Left lung (tissue), 10 donors: ENCODE results near the gene FGGY. TPM values are rescaled to one million over a fixed set of nuclear protein-coding genes. Genes with fewer than 3 reads are reported as not detected.
A peak's percentile ranks its signal among the peaks of the same experiment; 100 is the strongest.
"Not testable (repeated sequence)": the region's sequence is repeated elsewhere in the genome, so short reads cannot be mapped to it uniquely, and the experiment has no call there.

Experiments
- ATAC-seq: fragments of 200-7000 bp; cut with Tn5 transposase; one replicate; pipeline ENCODE4 v1.9.1; 2020; ENCODE audit warnings: moderate library complexity
- DNase-seq, 4 donors: peaks; one replicate each; pipeline ENCODE4 v3.0.0-alpha.2; 2013 to 2020
- H3K27ac ChIP-seq, 2 donors: fragments of 200-600 bp; sonication (generic) in 1 of 2; one replicate each; pipeline versions ENCODE4 v1.5.0 to v1.8.0; 2020 to 2021
- H3K27me3 ChIP-seq, 2 donors: fragments of 200-600 bp; sonication (generic) in 1 of 2; one replicate each; pipeline versions ENCODE4 v1.5.0 to v1.8.0; 2020 to 2021
- H3K36me3 ChIP-seq, 2 donors: fragments of 200-600 bp; sonication (generic) in 1 of 2; one replicate each; pipeline versions ENCODE4 v1.5.0 to v1.8.0; 2020 to 2021
- H3K4me1 ChIP-seq, 2 donors: fragments of 200-600 bp; one replicate each; pipeline ENCODE4 v1.8.0; 2021
- H3K4me3 ChIP-seq, 2 donors: fragments of 200-600 bp; sonication (generic) in 1 of 2; one replicate each; pipeline versions ENCODE4 v1.5.0 to v1.8.0; 2020 to 2021; ENCODE audit warnings: mild to moderate bottlenecking in 1 of 2
- H3K9me3 ChIP-seq, 2 donors: fragments of 200-600 bp; sonication (generic) in 1 of 2; one replicate each; pipeline versions ENCODE4 v1.5.0 to v1.8.0; 2020 to 2021
- intact Hi-C, 2 donors: fragments of 100-400 bp; cut with DNase I; formaldehyde crosslinking; loops; one replicate each; pipeline versions ENCODE4 v1.11.2 to v1.14.2; 2022
- polyA plus RNA-seq, 6 donors: library from polyadenylated mRNA; unstranded; fragments of 120-200 nt; gene quantifications; one replicate each; pipeline ENCODE4 v1.2.1, GENCODE V29; 2013; ENCODE audit not compliant: insufficient read length in 6 of 6
- total RNA-seq, 2 donors: library from RNA; stranded (reverse); fragmentation: NEBNext Ultra II Directional; extraction: Animal tissue kit (Norgen Biotek cat#: 25700); gene quantifications; one replicate each; pipeline ENCODE4 v1.2.1, GENCODE V29; 2021
- TF ChIP-seq, protein P1 (sequence below), 2 donors: fragments of 200-600 bp; sonication (generic) in 1 of 2; IDR thresholded peaks; one replicate each; pipeline versions ENCODE4 v1.5.0 to v1.8.0; 2021; ENCODE audit warnings: antibody characterized with exemption in 2 of 2
- donor health status: DM: no; HTN: yes; CAD: no.
- donor health status: DM: no; HTN: no; CAD: no.

FGGY gene
- total and polyA plus RNA-seq, 8 donors, result 13.5 to 22.7 (median 18.4) TPM

DNA sequence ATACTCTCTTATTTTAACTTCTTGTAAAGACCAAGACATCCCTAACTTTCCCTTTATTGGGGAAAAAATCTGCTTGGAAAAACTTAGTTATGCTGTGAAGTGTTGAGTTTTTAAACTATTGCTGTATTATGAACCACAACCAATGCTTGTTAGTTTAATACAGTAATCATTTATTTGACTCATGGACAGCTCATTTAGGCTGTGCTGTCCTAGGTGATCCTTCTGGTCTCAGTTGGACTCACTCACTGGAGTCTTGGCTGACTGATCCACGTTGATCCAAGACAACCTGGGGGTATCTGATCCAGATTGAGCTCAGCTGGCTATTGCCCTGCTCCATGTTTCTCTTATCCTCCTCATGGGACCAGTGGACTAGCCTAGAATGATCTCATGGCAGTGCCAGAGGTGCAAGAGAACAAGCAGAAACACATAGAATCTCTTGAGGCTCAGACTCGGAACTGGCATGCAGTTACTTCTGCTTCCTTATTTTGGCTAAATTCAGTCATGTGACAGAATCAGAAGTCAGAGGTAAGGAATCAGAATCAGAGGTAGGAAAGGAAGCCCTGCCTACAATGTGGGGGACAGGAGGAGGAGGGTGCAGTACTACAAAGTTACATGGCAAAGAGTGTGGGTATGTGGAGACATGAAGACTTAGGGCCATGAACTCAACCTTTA lies 156.5 kb downstream of the FGGY start:
- intact Hi-C loops, result no loop called here
- ATAC-seq, result no peak
- TF ChIP-seq, protein P1, sequence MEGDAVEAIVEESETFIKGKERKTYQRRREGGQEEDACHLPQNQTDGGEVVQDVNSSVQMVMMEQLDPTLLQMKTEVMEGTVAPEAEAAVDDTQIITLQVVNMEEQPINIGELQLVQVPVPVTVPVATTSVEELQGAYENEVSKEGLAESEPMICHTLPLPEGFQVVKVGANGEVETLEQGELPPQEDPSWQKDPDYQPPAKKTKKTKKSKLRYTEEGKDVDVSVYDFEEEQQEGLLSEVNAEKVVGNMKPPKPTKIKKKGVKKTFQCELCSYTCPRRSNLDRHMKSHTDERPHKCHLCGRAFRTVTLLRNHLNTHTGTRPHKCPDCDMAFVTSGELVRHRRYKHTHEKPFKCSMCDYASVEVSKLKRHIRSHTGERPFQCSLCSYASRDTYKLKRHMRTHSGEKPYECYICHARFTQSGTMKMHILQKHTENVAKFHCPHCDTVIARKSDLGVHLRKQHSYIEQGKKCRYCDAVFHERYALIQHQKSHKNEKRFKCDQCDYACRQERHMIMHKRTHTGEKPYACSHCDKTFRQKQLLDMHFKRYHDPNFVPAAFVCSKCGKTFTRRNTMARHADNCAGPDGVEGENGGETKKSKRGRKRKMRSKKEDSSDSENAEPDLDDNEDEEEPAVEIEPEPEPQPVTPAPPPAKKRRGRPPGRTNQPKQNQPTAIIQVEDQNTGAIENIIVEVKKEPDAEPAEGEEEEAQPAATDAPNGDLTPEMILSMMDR (IDR thresholded peaks at IDR 0.05), result no peak

DNA sequence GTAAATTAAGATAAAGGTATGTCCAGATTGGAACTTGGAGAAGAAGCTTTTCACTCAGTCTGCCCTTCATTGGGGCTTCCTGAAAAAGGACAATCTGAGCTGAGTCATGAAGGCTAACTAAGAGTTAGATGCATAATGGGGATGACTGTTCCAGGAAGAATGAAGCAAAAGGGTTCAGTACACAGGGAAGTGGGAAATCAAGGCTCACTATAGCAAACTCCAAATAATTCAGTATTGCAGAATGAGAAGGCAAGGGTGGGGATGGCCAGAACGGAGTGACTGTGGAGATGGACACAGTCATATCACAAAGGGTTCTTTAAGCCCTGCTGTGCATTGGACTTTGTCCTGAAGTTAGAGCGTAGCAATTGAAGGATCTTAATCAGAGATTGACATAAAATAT lies 158.3 kb downstream of the FGGY start:
- Histone ChIP-seq H3K27ac (no peak overlapping the region), H3K4me3 (no peak overlapping the region), H3K4me1 (peaks cover 0 to 25% of the 10 kb centered on the region in 2 donors), H3K9me3 (peaks cover 0 to 5% of the 10 kb centered on the region in 2 donors), H3K27me3 (no peaks in the 10 kb centered on the region), H3K36me3 (no peaks in the 10 kb centered on the region)
- TF ChIP-seq, protein P1 (IDR thresholded peaks at IDR 0.05), result no peak
- intact Hi-C loops, result no loop called here
- DNase-seq (no peak), ATAC-seq (peak; percentile 44)

More for the DNA sequence above, 156.5 kb downstream of the FGGY start:
- DNase-seq, result no peak
- H3K9me3 ChIP-seq, result no peaks in the 10 kb centered on the region
- H3K27ac ChIP-seq, result peak overlapping the region in 1 of 2 donors; percentile 30
- no peak overlapping the region for H3K4me3 ChIP-seq
- H3K4me1 ChIP-seq, result peaks cover 0 to 25% of the 10 kb centered on the region in 2 donors
- H3K27me3 ChIP-seq, result no peaks in the 10 kb centered on the region
- no peaks in the 10 kb centered on the region for H3K36me3 ChIP-seq

DNA sequence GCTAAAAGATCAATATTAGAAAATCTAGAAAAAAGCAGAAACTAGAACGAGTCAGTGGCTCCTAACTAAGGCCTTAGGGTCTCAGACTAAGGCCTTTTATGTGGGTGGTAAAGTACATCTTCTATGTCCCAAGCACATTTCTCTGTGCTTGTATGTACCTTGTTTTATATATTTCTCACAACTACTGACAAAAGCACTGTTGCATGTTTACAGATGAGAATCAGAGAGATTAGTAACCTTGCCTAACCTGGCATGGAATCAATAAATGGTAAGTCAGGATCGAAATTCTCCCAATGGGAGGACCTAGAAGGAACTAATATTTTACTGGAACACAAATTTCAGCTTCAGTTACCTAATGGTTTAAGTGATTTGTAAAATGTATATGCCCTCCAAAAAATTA lies 160.9 kb downstream of the FGGY start:
- TF ChIP-seq, protein P1 (IDR thresholded peaks at IDR 0.05), result no peak

DNA sequence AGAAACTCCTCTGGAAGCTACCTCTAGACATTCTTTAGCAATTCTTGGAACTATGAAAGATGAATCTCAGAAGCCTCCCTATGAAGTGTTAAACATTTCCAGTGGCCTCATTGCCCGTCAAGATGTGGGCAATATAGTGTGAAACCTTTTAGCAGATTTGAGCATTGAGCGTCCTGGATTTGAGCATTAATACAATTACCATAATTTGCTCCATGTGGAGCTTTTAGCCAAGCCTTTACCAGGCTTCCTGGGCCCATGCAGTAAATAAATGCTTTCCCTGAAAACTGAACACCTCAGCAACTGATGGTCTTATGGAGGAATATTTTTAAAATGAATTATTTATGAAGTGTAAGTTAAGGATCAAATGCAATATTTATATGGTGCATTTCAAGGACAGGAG lies 162.0 kb downstream of the FGGY start:
- no peak for ATAC-seq
- peaks cover 0 to 5% of the 10 kb centered on the region in 2 donors for H3K9me3 ChIP-seq
- no peak overlapping the region for H3K27ac ChIP-seq
- no peaks in the 10 kb centered on the region for H3K27me3 ChIP-seq
- intact Hi-C loops, result no loop called here
- TF ChIP-seq, protein P1 (IDR thresholded peaks at IDR 0.05), result no peak
- no peak overlapping the region for H3K4me3 ChIP-seq
- DNase-seq, result no peak
- H3K36me3 ChIP-seq, result no peaks in the 10 kb centered on the region
- H3K4me1 ChIP-seq, result peaks cover 0 to 10% of the 10 kb centered on the region in 2 donors

More for the DNA sequence above, 160.9 kb downstream of the FGGY start:
- ATAC-seq (no peak), DNase-seq (no peak)
- peaks cover 0 to 5% of the 10 kb centered on the region in 2 donors for H3K9me3 ChIP-seq
- H3K27me3 ChIP-seq, result no peaks in the 10 kb centered on the region
- H3K27ac ChIP-seq, result no peak overlapping the region
- H3K4me3 ChIP-seq, result no peak overlapping the region
- intact Hi-C loops, result no loop called here
- H3K36me3 ChIP-seq, result no peaks in the 10 kb centered on the region
- peaks cover 0 to 20% of the 10 kb centered on the region in 2 donors for H3K4me1 ChIP-seq

DNA sequence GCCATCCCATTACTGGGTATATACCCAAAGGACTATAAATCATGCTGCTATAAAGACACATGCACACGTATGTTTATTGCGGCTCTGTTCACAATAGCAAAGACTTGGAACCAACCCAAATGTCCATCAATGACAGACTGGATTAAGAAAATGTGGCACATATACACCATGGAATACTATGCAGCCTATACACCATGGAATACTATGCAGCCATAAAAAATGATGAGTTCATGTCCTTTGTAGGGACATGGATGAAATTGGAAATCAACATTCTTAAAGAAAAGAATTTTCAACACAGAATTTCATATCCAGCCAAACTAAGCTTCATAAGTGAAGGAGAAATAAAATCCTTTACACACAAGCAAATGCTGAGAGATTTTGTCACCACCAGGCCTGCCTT lies 166.0 kb downstream of the FGGY start:
- ATAC-seq, H3K27me3 ChIP-seq, intact Hi-C loops, H3K4me3 ChIP-seq, H3K36me3 ChIP-seq, H3K27ac ChIP-seq, H3K4me1 ChIP-seq, DNase-seq, H3K9me3 ChIP-seq: not testable (repeated sequence)

DNA sequence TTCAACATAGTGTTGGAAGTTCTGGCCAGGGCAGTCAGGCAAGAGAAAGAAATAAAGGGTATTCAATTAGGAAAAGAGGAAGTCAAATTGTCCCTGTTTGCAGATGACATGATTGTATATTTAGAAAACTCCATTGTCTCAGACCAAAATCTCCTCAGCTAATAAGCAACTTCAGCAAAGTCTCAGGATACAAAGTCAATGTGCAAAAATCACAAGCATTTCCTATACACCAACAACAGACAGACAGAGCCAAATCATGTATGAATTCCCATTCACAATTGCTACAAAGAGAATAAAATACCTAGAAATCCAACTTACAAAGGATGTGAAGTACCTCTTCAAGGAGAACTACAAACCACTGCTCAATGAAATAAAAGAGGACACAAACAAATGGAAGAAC lies 168.6 kb downstream of the FGGY start:
- H3K27ac ChIP-seq, H3K4me1 ChIP-seq, H3K27me3 ChIP-seq, intact Hi-C loops, ATAC-seq, H3K36me3 ChIP-seq, H3K9me3 ChIP-seq, H3K4me3 ChIP-seq, DNase-seq: not testable (repeated sequence)
